K562 (cell line): ENCODE data around the gene INHA. TPM values are rescaled to one million over a fixed set of nuclear protein-coding genes. Genes with fewer than 3 reads are reported as not detected.

Experiments used
- CHD2 ChIP-seq: IDR thresholded peaks from 2 replicates; pipeline ENCODE4 v1.6.1; 2011; ENCODE audit warnings: low read depth, low read length
- COPS2 ChIP-seq: fragments of 450-650 bp; conservative IDR thresholded peaks from 2 replicates; pipeline ENCODE4 v1.6.1; 2016; ENCODE audit warnings: mild to moderate bottlenecking, moderate library complexity
- ETS2 ChIP-seq: IDR thresholded peaks from 2 replicates; pipeline ENCODE4 v1.6.1; 2016; ENCODE audit warnings: borderline replicate concordance, missing genetic modification characterization, mild to moderate bottlenecking, moderate library complexity, missing compliant biosample characterization; ENCODE audit not compliant: poor library complexity, severe bottlenecking
- FOXJ2 ChIP-seq: fragments of 200-800 bp; sonication (Bioruptor generic); IDR thresholded peaks from 2 replicates; pipeline ENCODE4 v1.6.1; 2016; ENCODE audit warnings: missing genetic modification characterization, missing compliant biosample characterization
- GABPB2 ChIP-seq: fragments of 250-450 bp; sonication (Bioruptor Pico); conservative IDR thresholded peaks from 2 replicates; pipeline ENCODE4 v1.5.1; 2021; ENCODE audit warnings: mild to moderate bottlenecking
- GTF2F1 ChIP-seq: IDR thresholded peaks from 2 replicates; pipeline ENCODE4 v1.6.1; 2011; ENCODE audit warnings: low read depth, low read length, improper control_type of control experiment
- L3MBTL2 ChIP-seq: fragments of 450-650 bp; IDR thresholded peaks from 2 replicates; pipeline ENCODE4 v1.6.1; 2016; ENCODE audit warnings: mild to moderate bottlenecking, moderate library complexity
- MAZ ChIP-seq, 2 experiments: fragments of 450-650 bp in 1 of 2; sonication (generic) in 1 of 2; formaldehyde crosslinking; IDR thresholded peaks in 1 of 2; conservative IDR thresholded peaks in 1 of 2; 2 replicates each; pipeline versions ENCODE4 v1.4.0 to v1.5.0; 2020; ENCODE audit warnings: mild to moderate bottlenecking in 1 of 2, missing genetic modification reagents in 1 of 2
- MTA1 ChIP-seq: fragments of 450-650 bp; IDR thresholded peaks from 2 replicates; pipeline ENCODE4 v1.6.1; 2017; ENCODE audit warnings: borderline replicate concordance
- MTA2 ChIP-seq: fragments of 450-650 bp; IDR thresholded peaks from 2 replicates; pipeline ENCODE4 v1.6.1; 2016; ENCODE audit warnings: low read depth
- NCOA1 ChIP-seq: fragments of 450-650 bp; IDR thresholded peaks from 2 replicates; pipeline ENCODE4 v1.6.1; 2016; ENCODE audit warnings: low read depth
- NCOA6 ChIP-seq: fragments of 450-650 bp; IDR thresholded peaks from 2 replicates; pipeline ENCODE4 v1.6.1; 2017; ENCODE audit warnings: mild to moderate bottlenecking
- NONO ChIP-seq, 2 experiments: fragments of 200-400 bp in 1 of 2; fragments of 450-650 bp in 1 of 2; formaldehyde crosslinking in 1 of 2; IDR thresholded peaks; 2 replicates each; pipeline ENCODE4 v1.6.1; 2017; ENCODE audit warnings: low read depth in 2 of 2, mild to moderate bottlenecking in 2 of 2, moderate library complexity in 2 of 2, low read length in 1 of 2
- POLR3G ChIP-seq: IDR thresholded peaks from 2 replicates; pipeline ENCODE4 v1.6.1; 2011; ENCODE audit not compliant: insufficient read length, insufficient replicate concordance; ENCODE audit errors: extremely low read depth
- PRDM10 ChIP-seq: fragments of 450-650 bp; IDR thresholded peaks from 2 replicates; pipeline ENCODE4 v1.6.1; 2018; ENCODE audit not compliant: partially characterized antibody
- SOX6 ChIP-seq: fragments of 450-650 bp; IDR thresholded peaks from 2 replicates; pipeline ENCODE4 v1.6.1; 2014; ENCODE audit warnings: mild to moderate bottlenecking
- SP2 ChIP-seq: IDR thresholded peaks from 2 replicates; pipeline ENCODE4 v1.6.1; 2011; ENCODE audit warnings: mild to moderate bottlenecking, low read depth, low read length, moderate library complexity; ENCODE audit not compliant: poor library complexity, severe bottlenecking; ENCODE audit errors: extremely low read depth
- SRSF7 ChIP-seq: fragments of 200-400 bp; formaldehyde crosslinking; optimal IDR thresholded peaks from 2 replicates; pipeline ENCODE3; 2017; ENCODE audit warnings: mild to moderate bottlenecking, low read depth, low read length
- STAT5A ChIP-seq: IDR thresholded peaks from 2 replicates; pipeline ENCODE4 v1.6.1; 2012; ENCODE audit warnings: low read length, inconsistent platforms, borderline replicate concordance
- ZBTB8A ChIP-seq: fragments of 450-650 bp; IDR thresholded peaks from 2 replicates; pipeline ENCODE4 v1.6.1; 2018; ENCODE audit warnings: mild to moderate bottlenecking, moderate library complexity; ENCODE audit not compliant: partially characterized antibody
- ZNF512 ChIP-seq: IDR thresholded peaks from 2 replicates; pipeline ENCODE4 v1.6.1; 2016; ENCODE audit warnings: missing genetic modification characterization, missing compliant biosample characterization
- ZNF639 ChIP-seq, 2 experiments: fragments of 200-800 bp in 1 of 2; sonication (Bioruptor generic) in 1 of 2; sonication (generic) in 1 of 2; formaldehyde crosslinking in 1 of 2; IDR thresholded peaks in 1 of 2; conservative IDR thresholded peaks in 1 of 2; 2 replicates each; pipeline versions ENCODE4 v1.5.0 to v1.6.1; 2016 to 2020; ENCODE audit warnings: missing compliant biosample characterization in 1 of 2, missing genetic modification characterization in 1 of 2, missing genetic modification reagents in 1 of 2
- polyA plus RNA-seq, 8 experiments: library from polyadenylated mRNA; depleted of rRNA in 4 of 8; stranded (reverse) in 5 of 8; unstranded in 3 of 8; fragments of >200 nt; fragmentation: Nextera tagmentation in 2 of 8; fragmentation: Illumina TruSeq in 1 of 8; extraction: Ambion mirVana in 2 of 8; extraction: Trizol in 1 of 8; gene quantifications; 2 replicates each; pipeline versions ENCODE4 v1.2.1 to v1.2.3, GENCODE V29; 2011 to 2014; ENCODE audit warnings: inconsistent platforms in 1 of 8, missing spikeins in 1 of 8
- total RNA-seq, 7 experiments: library from RNA; depleted of rRNA in 6 of 7; stranded (reverse); fragments of >200 nt in 6 of 7; fragmentation: Illumina TruSeq in 2 of 7; extraction: Trizol in 2 of 7; gene quantifications; 2 replicates each; pipeline versions ENCODE4 v1.2.1 to v1.2.3, GENCODE V29; 2011 to 2021; ENCODE audit warnings: low replicate concordance in 1 of 7

INHA gene
- total and polyA plus RNA-seq, 9 of the 15 experiments (the other 6 are each of a cell fraction or from before 2014, with no cell fraction given) = 0.07 to 1.9 (median 0.40) TPM

GRCh38 chr2:219597552-219598307 is 25.6 kb downstream of the INHA start, which contains the start of gene STK11IP (continued):
- TF ChIP-seq NONO (IDR thresholded peaks at IDR 0.05; ENCODE audit: low read depth in 2 of 2, low read length in 1 of 2) (no peak), SOX6 (peak; percentile 13; the same call in 1 of the 2 replicates), COPS2 (no peak), SP2 (peak; percentile 36), ZBTB8A (no peak), ZNF639 (CRISPR knock-in tag; conservative IDR thresholded peaks at IDR 0.05 in 1 of 2, IDR thresholded peaks at IDR 0.05 in 1 of 2) (peak in 1 of 2 experiments; percentile 47; a peak in 1 of 4 replicates), ZNF512 (tag) (no peak), CHD2 (peak; percentile 83), NCOA6 (no peak), GABPB2 (no peak), ETS2 (tag) (no peak), POLR3G (no peak), STAT5A (no peak), MTA2 (no peak), GTF2F1 (no peak), FOXJ2 (tag) (peak; percentile 91), L3MBTL2 (0 out of 2 replicates have a peak, but pooled peaks have one; percentile 40), MAZ (CRISPR knock-in tag; conservative IDR thresholded peaks at IDR 0.05 in 1 of 2, IDR thresholded peaks at IDR 0.05 in 1 of 2) (no peak; a peak in 2 of 4 replicates), MTA1 (peak; percentile 95), PRDM10 (no peak), SRSF7 (no peak), NCOA1 (peak; percentile 74)
